ENCODE data around the gene ALK. TPM values are rescaled to one million over a fixed set of nuclear protein-coding genes. Genes with fewer than 3 reads are reported as not detected.

Gene ALK
- total RNA-seq, 2 donors from 2014 or later, result 0.19 TPM; not detected in 1

GRCh38 chr2:29640360-29640759, 281.0 kb downstream of the ALK start:
- H3K9me3 ChIP-seq, result no peaks in the 10 kb centered on the region
- no peak for DNase-seq
- no peaks in the 10 kb centered on the region for H3K27me3 ChIP-seq
- H3K4me3 ChIP-seq, result no peak overlapping the region
- H3K36me3 ChIP-seq, result no peaks in the 10 kb centered on the region
- no peak overlapping the region for H3K9ac ChIP-seq (ENCODE audit: low read depth in 2 of 2, low read length in 2 of 2)
- no peak for TF ChIP-seq CTCF (IDR thresholded peaks at IDR 0.05)
- no peak overlapping the region for H3K27ac ChIP-seq
- H3K4me1 ChIP-seq, result no peaks in the 10 kb centered on the region
- intact Hi-C loops (cut with DNase I), result no loop called here

- no peaks in the 10 kb centered on the region for H3K27me3 ChIP-seq
- H3K9ac ChIP-seq (ENCODE audit: low read depth in 2 of 2, low read length in 2 of 2), result no peak overlapping the region
- no peaks in the 10 kb centered on the region for H3K9me3 ChIP-seq
- no peak for DNase-seq
- no peaks in the 10 kb centered on the region for H3K36me3 ChIP-seq
- TF ChIP-seq CTCF (IDR thresholded peaks at IDR 0.05), result no peak
- intact Hi-C loops (cut with DNase I), result no loop called here
- no peak overlapping the region for H3K27ac ChIP-seq
- H3K4me1 ChIP-seq, result no peaks in the 10 kb centered on the region
- H3K4me3 ChIP-seq, result no peak overlapping the region
These were observed 282.7 kb downstream of the ALK start for GRCh38 chr2:29638641-29639040.

- H3K27me3 ChIP-seq, result no peaks in the 10 kb centered on the region
- intact Hi-C loops (cut with DNase I), result no loop called here
- H3K4me3 ChIP-seq, result no peak overlapping the region
These were observed 286.5 kb downstream of the ALK start for GRCh38 chr2:29634916-29635315.

DNA sequence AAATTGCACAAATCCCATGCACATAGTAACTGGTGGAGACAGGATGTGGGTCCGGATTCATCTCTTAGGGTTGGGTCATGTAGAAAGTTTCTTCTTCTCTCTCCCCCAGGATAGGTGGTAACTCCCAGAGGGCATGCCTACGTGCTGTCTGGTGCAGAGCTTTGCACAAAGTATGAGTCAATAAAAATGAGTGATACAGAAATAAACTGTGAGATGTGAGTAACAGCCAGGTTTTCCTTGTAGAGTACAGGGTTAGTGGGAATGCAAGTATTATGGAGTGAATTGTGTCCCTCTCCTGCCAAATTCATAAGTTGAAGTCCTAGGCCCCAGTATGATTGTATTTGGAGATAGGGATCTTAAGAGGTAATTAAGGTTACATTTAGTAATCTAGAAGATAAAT, 289.4 kb downstream of the ALK start:
- Histone ChIP-seq H3K36me3 (no peaks in the 10 kb centered on the region), H3K4me1 (no peaks in the 10 kb centered on the region), H3K9ac (ENCODE audit: low read depth in 2 of 2, low read length in 2 of 2) (no peak overlapping the region), H3K27me3 (no peaks in the 10 kb centered on the region), H3K27ac (no peak overlapping the region), H3K4me3 (no peak overlapping the region), H3K9me3 (no peaks in the 10 kb centered on the region)
- TF ChIP-seq CTCF (IDR thresholded peaks at IDR 0.05), result no peak
- DNase-seq, result no peak
- intact Hi-C loops (cut with DNase I), result no loop called here

More at GRCh38 chr2:29634916-29635315, 286.5 kb downstream of the ALK start:
- Histone ChIP-seq H3K36me3 (no peaks in the 10 kb centered on the region), H3K9me3 (no peaks in the 10 kb centered on the region), H3K4me1 (no peaks in the 10 kb centered on the region), H3K27ac (no peak overlapping the region), H3K9ac (ENCODE audit: low read depth in 2 of 2, low read length in 2 of 2) (no peak overlapping the region)
- no peak for TF ChIP-seq CTCF (IDR thresholded peaks at IDR 0.05)
- DNase-seq, result no peak

GRCh38 chr2:29629495-29629894, 291.9 kb downstream of the ALK start:
- intact Hi-C loops (cut with DNase I), result no loop called here
- TF ChIP-seq CTCF (IDR thresholded peaks at IDR 0.05), result no peak
- no peak overlapping the region for H3K4me3 ChIP-seq

DNA sequence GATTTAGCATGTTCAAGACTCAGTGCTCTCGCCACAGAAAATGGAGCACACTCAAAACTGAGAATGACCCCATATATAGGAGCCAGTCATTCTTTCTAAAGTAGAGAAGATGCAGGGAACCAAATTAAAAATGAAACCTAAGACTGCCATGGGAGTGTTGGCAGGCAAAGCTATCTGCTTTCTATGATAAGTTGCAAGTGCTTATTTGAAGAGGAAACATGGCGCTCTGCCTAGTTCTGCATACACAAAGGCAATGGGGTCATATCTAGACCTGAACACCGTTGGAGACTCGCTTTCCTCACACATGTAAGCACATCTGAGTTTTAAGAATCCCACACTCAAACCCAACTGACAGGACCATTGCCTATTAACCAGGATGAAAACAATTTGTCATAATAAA, 292.5 kb downstream of the ALK start:
- DNase-seq, result no peak

More at GRCh38 chr2:29629495-29629894, 291.9 kb downstream of the ALK start:
- H3K27ac ChIP-seq, result no peak overlapping the region
- no peak for DNase-seq
- no peaks in the 10 kb centered on the region for H3K4me1 ChIP-seq
- H3K9ac ChIP-seq (ENCODE audit: low read depth in 2 of 2, low read length in 2 of 2), result no peak overlapping the region
- no peaks in the 10 kb centered on the region for H3K27me3 ChIP-seq
- no peaks in the 10 kb centered on the region for H3K9me3 ChIP-seq
- H3K36me3 ChIP-seq, result no peaks in the 10 kb centered on the region

More for the DNA sequence above, 292.5 kb downstream of the ALK start:
- H3K9ac ChIP-seq (ENCODE audit: low read depth in 2 of 2, low read length in 2 of 2), result no peak overlapping the region
- no peak overlapping the region for H3K27ac ChIP-seq
- no peak overlapping the region for H3K4me3 ChIP-seq
- H3K9me3 ChIP-seq, result no peaks in the 10 kb centered on the region
- no peaks in the 10 kb centered on the region for H3K27me3 ChIP-seq
- no peaks in the 10 kb centered on the region for H3K4me1 ChIP-seq
- intact Hi-C loops (cut with DNase I), result no loop called here
- no peak for TF ChIP-seq CTCF (IDR thresholded peaks at IDR 0.05)
- H3K36me3 ChIP-seq, result no peaks in the 10 kb centered on the region

Measured in colonic mucosa (tissue), 4 donors.